ENCODE data around the gene MRPS22. TPM values are rescaled to one million over a fixed set of nuclear protein-coding genes. Genes with fewer than 3 reads are reported as not detected.

The MRPS22 gene
- total and polyA plus RNA-seq, 2 of the 8 experiments (the other 6 are each of a cell fraction or from before 2014, with no cell fraction given): 28.3 to 45.8 TPM

DNA sequence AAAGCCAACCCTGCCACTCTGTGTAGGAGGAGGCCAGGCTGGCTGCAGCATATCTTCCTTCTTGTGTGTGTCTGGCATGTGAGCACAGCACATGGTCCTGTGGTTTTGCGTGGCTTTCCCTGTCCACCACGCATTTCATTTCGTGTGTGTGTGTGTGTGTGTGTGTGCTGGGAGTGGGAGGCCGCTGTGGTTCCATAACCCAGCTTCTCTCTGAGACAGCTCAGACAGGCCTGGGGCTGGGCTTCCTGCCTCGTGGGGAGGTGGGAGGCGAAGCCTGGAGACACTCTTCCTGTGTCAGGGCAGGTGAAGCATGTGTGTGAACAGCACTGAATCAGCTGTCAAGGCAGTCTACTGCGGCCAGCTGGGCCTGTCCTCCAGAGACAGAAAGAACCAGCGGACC lies 16.0 kb upstream of the MRPS22 start:
- Histone ChIP-seq H4K20me1 (replicated peaks in 1 of 2; ENCODE audit: control insufficient read depth in 1 of 2, insufficient read depth in 2 of 2, low read length in 2 of 2) (no peaks in the 10 kb centered on the region), H3K27ac (ENCODE audit: low read depth, low read length) (no peak overlapping the region), H3K18ac (ENCODE audit: extremely low read depth, low read length) (no peak overlapping the region), H3K56ac (replicated peaks; ENCODE audit: insufficient read length, low read depth, low read length) (no peak overlapping the region), H3K9me3 (ENCODE audit: insufficient read depth in 2 of 2, low read depth in 1 of 2, low read length in 1 of 2) (no peaks in the 10 kb centered on the region), H3K14ac (ENCODE audit: insufficient read length) (no peak overlapping the region), H2BK5ac (ENCODE audit: low read depth, low read length) (no peak overlapping the region), H2AFZ (ENCODE audit: low read length) (no peak overlapping the region), H4K5ac (ENCODE audit: insufficient read length, low read depth, low read length) (no peak overlapping the region), H3K9ac (replicated peaks in 1 of 4; ENCODE audit: extremely low read depth in 1 of 4, low read depth in 3 of 4, low read length in 3 of 4) (no peak overlapping the region), H2BK15ac (ENCODE audit: low read length) (no peak overlapping the region), H3K4me1 (replicated peaks in 1 of 4; ENCODE audit: control insufficient read depth in 3 of 4, insufficient read depth in 4 of 4, low read length in 3 of 4) (no peaks in the 10 kb centered on the region), H3K23ac (ENCODE audit: insufficient read length) (no peak overlapping the region), H2BK120ac (replicated peaks; ENCODE audit: low read depth, low read length) (no peak overlapping the region), H4K8ac (ENCODE audit: extremely low read depth, insufficient read depth, low read length) (no peak overlapping the region; the same call in 1 of the 2 replicates), H3K79me1 (ENCODE audit: low read depth, low read length) (no peaks in the 10 kb centered on the region), H4K91ac (replicated peaks; ENCODE audit: insufficient read length, low read length) (no peak overlapping the region), H2BK20ac (ENCODE audit: low read length) (no peak overlapping the region), H3K4me2 (ENCODE audit: insufficient read depth in 1 of 2, low read depth in 2 of 2, low read length in 2 of 2) (no peak overlapping the region), H2BK12ac (ENCODE audit: low read depth, low read length) (no peak overlapping the region), H3K79me2 (ENCODE audit: control insufficient read depth in 1 of 2, insufficient read depth in 2 of 2, low read length in 2 of 2) (no peaks in the 10 kb centered on the region), H3K4me3 (ENCODE audit: extremely low read depth in 1 of 4, insufficient read depth in 2 of 4, low read depth in 3 of 4, low read length in 4 of 4) (no peak overlapping the region), H3K27me3 (replicated peaks in 1 of 4; ENCODE audit: control insufficient read depth in 3 of 4, extremely low read depth in 1 of 4, insufficient read depth in 3 of 4, low read length in 3 of 4) (peaks cover 0 to 5% (median 4%) of the 10 kb centered on the region in 4 experiments; a peak in 3 of 7 replicates), H3K4ac (replicated peaks; ENCODE audit: insufficient read length, low read depth, low read length) (no peak overlapping the region), H3K36me3 (ENCODE audit: control insufficient read depth in 2 of 4, insufficient read depth in 4 of 4, low read length in 3 of 4) (no peaks in the 10 kb centered on the region), H2AK5ac (ENCODE audit: low read depth, low read length) (no peak overlapping the region), H3K23me2 (ENCODE audit: low read depth, low read length) (no peaks in the 10 kb centered on the region)
- CTCF ChIA-PET (ENCODE audit: partially characterized antibody): interaction anchor here (0.6 to 4.7 kb wide), 3 partner anchors 10 to 634 kb away, joined by 3 to 58 read pairs (median 4); no protein-coding TSS in a partner anchor
- FAIRE-seq (no peak), DNase-seq (ENCODE audit: low read depth in 1 of 2, low spot score in 2 of 2) (no peak)
- 85% methylated on average over 8 of the region's 8 CpGs; no CpG with 5 or more reads in 1 of the 2 experiments for WGBS, 2 experiments (ENCODE audit: extremely low coverage in 1 of 2, insufficient coverage in 1 of 2, insufficient read length in 1 of 2, insufficient replicate concordance in 2 of 2, low coverage in 1 of 2, low lambda C conversion rate in 2 of 2, missing lambda C conversion rate in 1 of 2)
- POLR2A ChIA-PET (ENCODE audit: partially characterized antibody): no interaction called here

Data from H1 (cell line).